SU-DHL-6 (cell line): ENCODE measurements around the gene NOP16.

Source experiments
- H2AFZ ChIP-seq: fragments of 200-600 bp; sonication (generic); 2 replicates; pipeline ENCODE4 v1.6.1; 2014; ENCODE audit warnings: low read depth, mild to moderate bottlenecking, moderate library complexity, mixed read lengths, antibody characterized with exemption, low read length; ENCODE audit not compliant: severe bottlenecking
- H3F3A ChIP-seq: fragments of 200-600 bp; shearing (Covaris generic); 2 replicates; pipeline ENCODE4 v1.6.0; 2016; ENCODE audit warnings: antibody characterized with exemption, mild to moderate bottlenecking; ENCODE audit not compliant: insufficient read depth
- H3K27ac ChIP-seq: fragments of 200-600 bp; sonication (generic); 2 replicates; pipeline ENCODE4 v1.5.1; 2016; ENCODE audit warnings: low read depth, mild to moderate bottlenecking, low read length, moderate library complexity, mixed read lengths
- H3K27me3 ChIP-seq: fragments of 200-600 bp; sonication (generic), shearing (Covaris generic); 2 replicates; pipeline ENCODE4 v1.6.0; 2014; ENCODE audit warnings: mild to moderate bottlenecking, low read length
- H3K36me3 ChIP-seq: fragments of 200-600 bp; sonication (generic); 2 replicates; pipeline ENCODE4 v1.6.1; 2014; ENCODE audit warnings: mild to moderate bottlenecking, low read length, mixed read lengths
- H3K4me2 ChIP-seq: fragments of 300-600, 200-600 bp; shearing (Covaris generic), sonication (generic); 2 replicates; pipeline ENCODE4 v1.6.0; 2014; ENCODE audit warnings: low read length, low read depth, mild to moderate bottlenecking; ENCODE audit not compliant: poor library complexity, severe bottlenecking
- H3K4me3 ChIP-seq: fragments of 200-600 bp; sonication (generic); 2 replicates; pipeline ENCODE4 v1.5.1; 2014; ENCODE audit warnings: antibody characterized with exemption, low read length, mild to moderate bottlenecking, mixed read lengths; ENCODE audit not compliant: insufficient read depth, poor library complexity, severe bottlenecking
- H3K79me2 ChIP-seq: fragments of 200-600 bp; sonication (generic); 2 replicates; pipeline ENCODE4 v1.6.1; 2014; ENCODE audit warnings: mild to moderate bottlenecking, low read length, moderate library complexity; ENCODE audit not compliant: insufficient read depth
- H3K9ac ChIP-seq: fragments of 200-600 bp; sonication (generic); 2 replicates; pipeline ENCODE4 v1.7.0; 2014; ENCODE audit warnings: mild to moderate bottlenecking, low read length
- H3K9me2 ChIP-seq: fragments of 200-600 bp; sonication (generic); replicated peaks from 2 replicates; pipeline ENCODE4 v1.6.1; 2014; ENCODE audit warnings: low read length; ENCODE audit not compliant: insufficient read depth
- H3K9me3 ChIP-seq: fragments of 200-600 bp; sonication (generic); 2 replicates; pipeline ENCODE4 v1.6.1; 2014; ENCODE audit warnings: low read length, mixed read lengths; ENCODE audit not compliant: insufficient read depth
- H4K20me1 ChIP-seq: fragments of 200-600 bp; sonication (generic); 2 replicates; pipeline ENCODE4 v1.6.1; 2014; ENCODE audit warnings: low read depth, mild to moderate bottlenecking, antibody characterized with exemption, low read length, moderate library complexity, mixed read lengths
- CTCF ChIP-seq: fragments of 200-600 bp; sonication (generic); IDR thresholded peaks from one replicate; pipeline ENCODE4 v1.5.1; 2017; ENCODE audit warnings: antibody characterized with exemption, mild to moderate bottlenecking, low read length, moderate library complexity; ENCODE audit not compliant: insufficient read depth, poor library complexity, severe bottlenecking
- EZH2phosphoT487 ChIP-seq: fragments of 200-600 bp; sonication (generic), shearing (Covaris generic); conservative IDR thresholded peaks from 2 replicates; pipeline ENCODE4 v1.6.1; 2018; ENCODE audit warnings: mild to moderate bottlenecking, antibody characterized with exemption, low read length, moderate library complexity, mixed read lengths

NOP16 gene

GRCh38 chr5:176416965-176417364, 28.6 kb upstream of the NOP16 start:
- no peaks in the 10 kb centered on the region for H3K27me3 ChIP-seq
- no peaks in the 10 kb centered on the region for H3K9me2 ChIP-seq
- peaks cover 5% of the 10 kb centered on the region; the same call in 1 of the 2 replicates for H3K79me2 ChIP-seq
- H4K20me1 ChIP-seq: no peaks in the 10 kb centered on the region
- H3K9me3 ChIP-seq: no peaks in the 10 kb centered on the region
- H3K4me3 ChIP-seq: peak overlapping the region; percentile 93
- no peak overlapping the region for H3K27ac ChIP-seq
- H2AFZ ChIP-seq: peak overlapping the region; percentile 37
- H3K36me3 ChIP-seq: no peaks in the 10 kb centered on the region
- H3K4me2 ChIP-seq: peak overlapping the region; percentile 64
- peak overlapping the region; percentile 95 for H3K9ac ChIP-seq
- H3F3A ChIP-seq: no peaks in the 10 kb centered on the region
- TF ChIP-seq CTCF (no peak), EZH2phosphoT487 (no peak)

DNA sequence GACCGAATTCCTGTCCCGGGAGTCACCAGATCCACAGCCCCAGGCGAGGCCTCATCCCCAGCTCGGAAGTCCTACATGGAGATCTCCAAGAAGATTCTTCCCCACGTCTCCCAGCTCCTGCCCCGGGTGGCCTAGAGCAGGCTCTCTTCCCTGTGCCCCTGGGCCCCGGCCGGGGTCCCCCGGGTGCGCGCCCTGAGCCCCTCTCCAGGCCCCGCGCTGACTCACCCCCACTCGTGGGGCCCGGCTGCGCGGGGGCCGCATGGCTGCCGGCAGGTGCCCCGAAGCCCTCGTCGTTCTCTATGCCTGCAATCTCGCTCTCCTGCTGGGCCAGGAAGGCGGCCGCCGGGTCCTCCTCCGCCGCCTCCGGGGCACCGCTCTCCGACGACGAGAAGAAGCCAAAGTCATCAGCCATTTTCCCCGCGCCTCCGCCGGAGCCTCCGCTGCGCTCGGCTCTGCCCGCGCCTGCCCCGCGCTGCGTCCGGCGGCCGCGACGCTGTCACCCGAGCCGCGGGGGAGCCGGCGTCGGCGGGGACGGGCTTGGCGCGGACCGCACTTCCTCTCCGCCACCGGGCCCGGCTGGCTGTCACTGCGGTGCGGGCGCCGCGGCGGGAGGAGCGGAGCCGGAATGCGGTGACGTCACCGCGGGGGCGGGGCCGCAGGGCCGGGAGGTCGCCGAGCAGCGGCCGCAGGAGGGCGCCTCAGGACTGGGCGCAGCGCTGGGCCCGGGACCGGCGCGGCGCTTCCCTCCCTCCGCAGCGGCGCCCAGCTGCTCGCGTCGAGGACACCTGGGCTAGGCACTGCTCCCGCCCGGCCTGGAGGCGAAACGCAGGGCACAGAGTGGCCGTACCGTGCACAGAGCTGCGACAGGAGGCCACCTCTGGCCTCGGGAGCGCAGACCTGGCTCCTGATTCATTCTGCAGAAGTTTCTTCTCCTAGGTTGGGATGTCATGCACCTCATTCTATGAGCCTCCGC, 27.8 kb upstream of the NOP16 start, which contains the start of gene CLTB:
Gene CLTB (minus strand): TSS at position 588 of the 973 bp plus-strand sequence. CDS start 176 bp downstream, at position 412.
- Histone ChIP-seq H3F3A (no peaks in the 10 kb centered on the region), H3K27ac (0 out of 2 replicates have a peak within 1 kb of the TSS, but pooled peaks have one; percentile 21), H3K9ac (peak within 1 kb of the TSS; percentile 95), H3K4me3 (peak within 1 kb of the TSS; percentile 93), H2AFZ (peak within 1 kb of the TSS; percentile 99), H3K79me2 (peaks cover 5% of the 10 kb centered on the region; the same call in 1 of the 2 replicates), H3K4me2 (peak within 1 kb of the TSS; percentile 64), H3K36me3 (no peaks in the 10 kb centered on the region), H3K9me3 (no peaks in the 10 kb centered on the region), H3K9me2 (no peaks in the 10 kb centered on the region), H3K27me3 (no peaks in the 10 kb centered on the region), H4K20me1 (no peaks in the 10 kb centered on the region)
- TF ChIP-seq CTCF: peak; percentile 46
- no peak for TF ChIP-seq EZH2phosphoT487

- Histone ChIP-seq H3K27ac (no peak overlapping the region), H3F3A (no peaks in the 10 kb centered on the region), H3K4me3 (peak overlapping the region; percentile 93), H3K9me3 (no peaks in the 10 kb centered on the region), H3K27me3 (no peaks in the 10 kb centered on the region), H3K36me3 (no peaks in the 10 kb centered on the region), H3K4me2 (peak overlapping the region; percentile 61), H4K20me1 (no peaks in the 10 kb centered on the region), H2AFZ (peak overlapping the region; percentile 99), H3K9ac (peak overlapping the region; percentile 95), H3K9me2 (no peaks in the 10 kb centered on the region), H3K79me2 (peaks cover 5% of the 10 kb centered on the region; the same call in 1 of the 2 replicates)
- TF ChIP-seq CTCF (no peak), EZH2phosphoT487 (no peak)
Measured at GRCh38 chr5:176415240-176415951, 27.0 kb upstream of the NOP16 start.
